ENCODE results near the gene KRT2. TPM values are rescaled to one million over a fixed set of nuclear protein-coding genes. Genes with fewer than 3 reads are reported as not detected.

KRT2 gene
- total and polyA plus RNA-seq, 2 donors (not counting 1 experiment from before 2014, with no cell fraction given), result 0.04 TPM; not detected in 1

- ATAC-seq (ENCODE audit: low read depth) (no peak), DNase-seq (no peak)
- peaks cover 15% of the 10 kb centered on the region for H3K27me3 Mint-ChIP-seq
- Histone ChIP-seq H3K79me2 (ENCODE audit: control insufficient read depth, insufficient read depth, low read length) (no peaks in the 10 kb centered on the region), H3K4me2 (replicated peaks; ENCODE audit: low read depth, low read length, poor library complexity, severe bottlenecking) (no peak overlapping the region), H2AFZ (ENCODE audit: insufficient read depth, low read depth, low read length, poor library complexity, severe bottlenecking) (no peak overlapping the region), H3K36me3 (replicated peaks in 1 of 2; ENCODE audit: control extremely low read depth in 1 of 2, control insufficient read depth in 1 of 2, extremely low read depth in 1 of 2, insufficient read depth in 2 of 2, low read length in 1 of 2) (no peaks in the 10 kb centered on the region), H3K9ac (ENCODE audit: low read length) (no peak overlapping the region), H4K20me1 (ENCODE audit: control insufficient read depth, insufficient read depth, low read length, poor library complexity, severe bottlenecking) (no peaks in the 10 kb centered on the region), H3K9me3 (ENCODE audit: control extremely low read depth in 1 of 3, control insufficient read depth in 2 of 3, insufficient read depth in 1 of 3, low read length in 2 of 3) (no peaks in the 10 kb centered on the region), H3K4me1 (ENCODE audit: control insufficient read depth in 2 of 2, insufficient read depth in 2 of 2, low read length in 2 of 2) (no peaks in the 10 kb centered on the region), H3K4me3 (ENCODE audit: control extremely low read depth in 1 of 5, extremely low read depth in 1 of 5, insufficient read depth in 1 of 5, low read depth in 2 of 5, low read length in 4 of 5) (no peak overlapping the region), H3K27me3 (replicated peaks in 1 of 4; ENCODE audit: control extremely low read depth in 1 of 4, control insufficient read depth in 3 of 4, insufficient read depth in 4 of 4, low read length in 3 of 4) (no peaks in the 10 kb centered on the region), H3K27ac (ENCODE audit: low read length in 2 of 2) (no peak overlapping the region)
- H3K27ac Mint-ChIP-seq, result no peak overlapping the region
- WGBS (ENCODE audit: insufficient coverage), result no CpG with 5 or more reads among the region's 2 CpGs
- no peak for TF ChIP-seq EZH2 (IDR thresholded peaks at IDR 0.05; ENCODE audit: borderline replicate concordance, insufficient read depth, low read depth, low read length, poor library complexity, severe bottlenecking)
- TF ChIP-seq CTCF (IDR thresholded peaks at IDR 0.05), result no peak
- ChIA-PET CTCF (no interaction called here), POLR2A (no interaction called here)
- no peak overlapping the region for H3K4me3 Mint-ChIP-seq
- intact Hi-C loops (cut with micrococcal nuclease), result no loop called here
- no peaks in the 10 kb centered on the region for H3K4me1 Mint-ChIP-seq
- H3K9me3 Mint-ChIP-seq (ENCODE audit: insufficient read depth), result no peaks in the 10 kb centered on the region
Observed at GRCh38 chr12:52672321-52672933, 20.4 kb upstream of the KRT2 start.

DNA sequence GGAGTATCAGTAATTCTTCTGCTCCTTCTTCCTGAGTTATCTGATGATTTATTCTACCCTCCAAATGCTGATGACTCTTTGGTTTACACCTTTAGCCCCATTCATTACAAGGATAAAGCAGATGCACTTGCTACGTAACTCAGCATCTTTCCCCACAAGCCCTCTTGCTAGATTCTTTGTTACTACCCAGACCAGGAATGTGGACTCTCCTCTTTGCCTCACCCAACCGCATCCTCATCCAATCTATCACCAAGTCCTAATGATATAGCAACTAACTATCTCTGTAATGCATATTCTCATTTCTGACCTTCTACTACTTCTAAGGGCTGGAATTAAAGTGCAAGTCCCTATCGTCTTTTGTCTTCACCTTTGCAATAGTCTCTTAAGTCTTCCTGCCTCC is 18.9 kb upstream of the KRT2 start:
- Histone ChIP-seq H3K9me3 (ENCODE audit: control extremely low read depth in 1 of 3, control insufficient read depth in 2 of 3, insufficient read depth in 1 of 3, low read length in 2 of 3) (no peaks in the 10 kb centered on the region), H3K4me2 (replicated peaks; ENCODE audit: low read depth, low read length, poor library complexity, severe bottlenecking) (no peak overlapping the region), H3K27me3 (replicated peaks in 1 of 4; ENCODE audit: control extremely low read depth in 1 of 4, control insufficient read depth in 3 of 4, insufficient read depth in 4 of 4, low read length in 3 of 4) (no peaks in the 10 kb centered on the region), H3K9ac (ENCODE audit: low read length) (no peak overlapping the region), H3K4me3 (ENCODE audit: control extremely low read depth in 1 of 5, extremely low read depth in 1 of 5, insufficient read depth in 1 of 5, low read depth in 2 of 5, low read length in 4 of 5) (no peak overlapping the region), H3K4me1 (ENCODE audit: control insufficient read depth in 2 of 2, insufficient read depth in 2 of 2, low read length in 2 of 2) (no peaks in the 10 kb centered on the region), H3K27ac (ENCODE audit: low read length in 2 of 2) (no peak overlapping the region), H3K36me3 (replicated peaks in 1 of 2; ENCODE audit: control extremely low read depth in 1 of 2, control insufficient read depth in 1 of 2, extremely low read depth in 1 of 2, insufficient read depth in 2 of 2, low read length in 1 of 2) (no peaks in the 10 kb centered on the region), H4K20me1 (ENCODE audit: control insufficient read depth, insufficient read depth, low read length, poor library complexity, severe bottlenecking) (no peaks in the 10 kb centered on the region), H3K79me2 (ENCODE audit: control insufficient read depth, insufficient read depth, low read length) (no peaks in the 10 kb centered on the region), H2AFZ (ENCODE audit: insufficient read depth, low read depth, low read length, poor library complexity, severe bottlenecking) (no peak overlapping the region)
- no peak overlapping the region for H3K4me3 Mint-ChIP-seq
- H3K27ac Mint-ChIP-seq, result no peak overlapping the region
- ChIA-PET POLR2A (no interaction called here), CTCF (no interaction called here)
- intact Hi-C loops (cut with micrococcal nuclease), result no loop called here
- H3K9me3 Mint-ChIP-seq (ENCODE audit: insufficient read depth), result no peaks in the 10 kb centered on the region
- WGBS (ENCODE audit: insufficient coverage), result 91% methylated on average over 3 of the region's 3 CpGs
- ATAC-seq (ENCODE audit: low read depth), result no peak
- no peak for TF ChIP-seq EZH2 (IDR thresholded peaks at IDR 0.05; ENCODE audit: borderline replicate concordance, insufficient read depth, low read depth, low read length, poor library complexity, severe bottlenecking)
- no peak for TF ChIP-seq CTCF (IDR thresholded peaks at IDR 0.05)
- no peaks in the 10 kb centered on the region for H3K4me1 Mint-ChIP-seq
- no peak for DNase-seq
- H3K27me3 Mint-ChIP-seq, result peaks cover 9% of the 10 kb centered on the region

All from B cell (primary cell).